Breast epithelium (tissue), 4 donors: ENCODE measurements around the gene NUP210. TPM values are rescaled to one million over a fixed set of nuclear protein-coding genes. Genes with fewer than 3 reads are reported as not detected.

ENCODE experiments used
- DNase-seq, 2 donors: peaks; one replicate each; pipeline ENCODE4 v3.0.0-alpha.2; 2019; ENCODE audit warnings: low spot score in 2 of 2
- H3K27ac ChIP-seq, 2 donors: fragments of 200-600 bp; sonication (generic) in 1 of 2; one replicate each; pipeline ENCODE4 v1.5.1; 2016 to 2019; ENCODE audit warnings: mild to moderate bottlenecking in 1 of 2
- H3K27me3 ChIP-seq, 2 donors: fragments of 200-600 bp; sonication (generic) in 1 of 2; one replicate each; pipeline versions ENCODE4 v1.5.1 to v1.6.0; 2017 to 2019; ENCODE audit warnings: control low read depth in 1 of 2, mild to moderate bottlenecking in 1 of 2
- H3K36me3 ChIP-seq: fragments of 200-600 bp; one replicate; pipeline ENCODE4 v1.5.1; 2019
- H3K4me1 ChIP-seq, 2 donors: fragments of 200-600 bp; sonication (generic); one replicate each; pipeline ENCODE4 v1.5.1; 2016 to 2019; ENCODE audit warnings: control low read depth in 1 of 2
- H3K4me3 ChIP-seq, 3 donors: fragments of 200-600 bp; sonication (generic); 1 replicate in 2 of 3; 2 replicates in 1 of 3; pipeline ENCODE4 v1.5.1; 2016 to 2019; ENCODE audit warnings: mild to moderate bottlenecking in 3 of 3, moderate library complexity in 2 of 3
- H3K9me3 ChIP-seq, 2 donors: fragments of 200-600 bp; sonication (generic) in 1 of 2; one replicate each; pipeline ENCODE4 v1.5.1; 2016 to 2019; ENCODE audit warnings: control low read depth in 1 of 2
- POLR2A ChIP-seq: fragments of 450-650 bp; IDR thresholded peaks from one replicate; pipeline ENCODE4 v1.6.1; 2016; ENCODE audit warnings: antibody characterized with exemption, mild to moderate bottlenecking, moderate library complexity
- POLR2AphosphoS5 ChIP-seq, 3 donors: sonication (generic); formaldehyde crosslinking; IDR thresholded peaks; one replicate each; pipeline ENCODE4 v1.6.1; 2017; ENCODE audit warnings: antibody characterized with exemption in 3 of 3
- intact Hi-C: fragments of 100-400 bp; cut with DNase I; formaldehyde crosslinking; loops from one replicate; pipeline ENCODE4 v1.15.1; 2023; ENCODE audit warnings: low total_unique reads
- total RNA-seq, 3 donors: library from RNA; depleted of rRNA; stranded (reverse); fragments of >200 nt; gene quantifications; one replicate each; pipeline ENCODE4 v1.1.0, GENCODE V29; 2016
- TF ChIP-seq, protein P1 (sequence below), 3 donors: fragments of 450-650 bp; IDR thresholded peaks; one replicate each; pipeline ENCODE4 v1.5.1; 2016 to 2017; ENCODE audit warnings: antibody characterized with exemption in 3 of 3, mild to moderate bottlenecking in 3 of 3, moderate library complexity in 3 of 3

Gene NUP210
- total RNA-seq, 3 donors from 2014 or later: 2.2 to 15.2 (median 14.7) TPM

DNA sequence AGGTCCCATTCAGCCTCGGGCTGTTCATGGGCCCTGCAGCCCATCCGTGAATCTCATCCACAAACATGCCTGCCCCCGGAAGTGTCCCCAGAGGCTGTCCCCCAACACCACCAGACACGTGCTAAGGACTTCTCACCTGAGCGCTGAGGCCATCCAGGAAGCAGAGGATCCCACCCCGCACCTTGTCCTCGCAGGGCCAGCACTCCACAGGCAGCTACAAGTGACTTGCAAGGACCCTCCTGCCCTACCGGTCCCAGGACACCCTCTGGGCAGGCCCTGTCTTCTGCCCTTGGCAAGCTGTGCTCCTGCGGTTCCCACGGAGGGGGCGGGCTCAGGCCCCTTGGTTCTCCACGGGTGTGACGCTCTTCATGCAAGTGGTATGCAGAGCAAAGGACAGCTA is 146.0 kb downstream of the NUP210 start:
- Histone ChIP-seq H3K4me3 (no peak overlapping the region), H3K9me3 (peaks cover 9 to 15% of the 10 kb centered on the region in 2 donors), H3K36me3 (no peaks in the 10 kb centered on the region), H3K27ac (no peak overlapping the region), H3K27me3 (no peaks in the 10 kb centered on the region), H3K4me1 (no peaks in the 10 kb centered on the region)
- intact Hi-C loops: no loop called here
- TF ChIP-seq POLR2AphosphoS5 (IDR thresholded peaks at IDR 0.05) (no peak), POLR2A (no peak)
- TF ChIP-seq, protein P1, sequence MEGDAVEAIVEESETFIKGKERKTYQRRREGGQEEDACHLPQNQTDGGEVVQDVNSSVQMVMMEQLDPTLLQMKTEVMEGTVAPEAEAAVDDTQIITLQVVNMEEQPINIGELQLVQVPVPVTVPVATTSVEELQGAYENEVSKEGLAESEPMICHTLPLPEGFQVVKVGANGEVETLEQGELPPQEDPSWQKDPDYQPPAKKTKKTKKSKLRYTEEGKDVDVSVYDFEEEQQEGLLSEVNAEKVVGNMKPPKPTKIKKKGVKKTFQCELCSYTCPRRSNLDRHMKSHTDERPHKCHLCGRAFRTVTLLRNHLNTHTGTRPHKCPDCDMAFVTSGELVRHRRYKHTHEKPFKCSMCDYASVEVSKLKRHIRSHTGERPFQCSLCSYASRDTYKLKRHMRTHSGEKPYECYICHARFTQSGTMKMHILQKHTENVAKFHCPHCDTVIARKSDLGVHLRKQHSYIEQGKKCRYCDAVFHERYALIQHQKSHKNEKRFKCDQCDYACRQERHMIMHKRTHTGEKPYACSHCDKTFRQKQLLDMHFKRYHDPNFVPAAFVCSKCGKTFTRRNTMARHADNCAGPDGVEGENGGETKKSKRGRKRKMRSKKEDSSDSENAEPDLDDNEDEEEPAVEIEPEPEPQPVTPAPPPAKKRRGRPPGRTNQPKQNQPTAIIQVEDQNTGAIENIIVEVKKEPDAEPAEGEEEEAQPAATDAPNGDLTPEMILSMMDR (IDR thresholded peaks at IDR 0.05): no peak
- DNase-seq: no peak

- H3K36me3 ChIP-seq: no peaks in the 10 kb centered on the region
- H3K4me1 ChIP-seq: no peaks in the 10 kb centered on the region
- peak in 1 of 2 donors; percentile 48 for DNase-seq
- TF ChIP-seq POLR2A (no peak), POLR2AphosphoS5 (IDR thresholded peaks at IDR 0.05) (no peak)
- TF ChIP-seq, protein P1 (IDR thresholded peaks at IDR 0.05): no peak
- H3K9me3 ChIP-seq: peaks cover 12 to 16% of the 10 kb centered on the region in 2 donors
- H3K27ac ChIP-seq: no peak overlapping the region
- intact Hi-C loops: no loop called here
- no peak overlapping the region for H3K4me3 ChIP-seq
- H3K27me3 ChIP-seq: no peaks in the 10 kb centered on the region
Measured at GRCh38 chr3:13273604-13274105, 146.5 kb downstream of the NUP210 start.

GRCh38 chr3:13272831-13273603 is 147.1 kb downstream of the NUP210 start:
- Histone ChIP-seq H3K27me3 (no peaks in the 10 kb centered on the region), H3K4me3 (no peak overlapping the region), H3K36me3 (no peaks in the 10 kb centered on the region), H3K4me1 (no peaks in the 10 kb centered on the region), H3K9me3 (peaks cover 12 to 16% of the 10 kb centered on the region in 2 donors), H3K27ac (no peak overlapping the region)
- TF ChIP-seq POLR2AphosphoS5 (IDR thresholded peaks at IDR 0.05): no peak
- TF ChIP-seq POLR2A: no peak
- TF ChIP-seq, protein P1 (IDR thresholded peaks at IDR 0.05): no peak
- intact Hi-C loops: no loop called here
- peak in 1 of 2 donors; percentile 14 for DNase-seq

GRCh38 chr3:13269711-13270378 is 150.3 kb downstream of the NUP210 start:
- H3K4me1 ChIP-seq: no peaks in the 10 kb centered on the region
- TF ChIP-seq POLR2AphosphoS5 (IDR thresholded peaks at IDR 0.05) (no peak), POLR2A (no peak)
- TF ChIP-seq, protein P1 (IDR thresholded peaks at IDR 0.05): no peak
- H3K9me3 ChIP-seq: peaks cover 12 to 16% of the 10 kb centered on the region in 2 donors
- intact Hi-C loops: no loop called here
- H3K27me3 ChIP-seq: no peaks in the 10 kb centered on the region
- DNase-seq: no peak
- no peak overlapping the region for H3K4me3 ChIP-seq
- no peaks in the 10 kb centered on the region for H3K36me3 ChIP-seq
- H3K27ac ChIP-seq: no peak overlapping the region

DNA sequence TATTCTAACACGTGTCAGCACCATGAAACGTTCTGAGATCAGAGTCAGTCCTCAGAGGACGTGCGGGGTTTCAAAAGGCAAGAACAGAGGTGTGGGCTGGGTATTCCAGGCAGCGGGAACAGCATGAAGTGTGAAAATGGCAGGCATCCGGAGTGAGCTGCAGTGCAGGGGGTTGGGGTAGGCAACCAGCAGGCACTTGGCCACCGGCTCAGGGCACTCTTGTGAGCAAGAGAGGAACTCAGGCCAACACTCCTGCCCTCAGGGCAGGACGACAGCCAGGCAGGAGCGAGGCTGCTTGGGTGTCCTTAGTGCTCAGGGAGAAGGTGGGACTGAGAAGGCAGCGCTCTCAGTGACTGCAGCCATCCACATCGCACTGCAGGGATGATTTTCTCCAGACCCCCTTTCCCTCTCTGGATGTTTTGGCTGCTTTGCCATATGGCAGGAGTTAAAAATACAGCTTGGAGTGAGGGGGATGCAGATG is 151.1 kb downstream of the NUP210 start:
- no peak for TF ChIP-seq POLR2AphosphoS5 (IDR thresholded peaks at IDR 0.05)
- Histone ChIP-seq H3K9me3 (peaks cover 12 to 16% of the 10 kb centered on the region in 2 donors), H3K27ac (no peak overlapping the region), H3K27me3 (no peaks in the 10 kb centered on the region), H3K36me3 (no peaks in the 10 kb centered on the region), H3K4me3 (no peak overlapping the region), H3K4me1 (no peaks in the 10 kb centered on the region)
- DNase-seq: peak in 1 of 2 donors; percentile 50
- intact Hi-C loops: no loop called here
